Keratinocyte (primary cell): ENCODE data around the gene PROC. TPM values are rescaled to one million over a fixed set of nuclear protein-coding genes. Genes with fewer than 3 reads are reported as not detected.

Experiments
- DNase-seq: peaks from one replicate; pipeline ENCODE4 v3.0.0-alpha.2; 2011; ENCODE audit warnings: low read depth, missing footprints, low spot score
- FAIRE-seq: peaks from 2 replicates; lab custom pipeline; 2011; peaks lifted over from hg19 to GRCh38; lab: Jason Lieb, UNC
- H2AFZ ChIP-seq: 2 replicates; pipeline ENCODE4 v1.6.0; 2012; ENCODE audit warnings: low read length, control low read depth, inconsistent platforms; ENCODE audit not compliant: control insufficient read depth
- H3K27ac ChIP-seq: 2 replicates; pipeline ENCODE4 v1.5.1; 2011; ENCODE audit warnings: low read length; ENCODE audit not compliant: control insufficient read depth, insufficient read depth
- H3K27me3 ChIP-seq: 3 replicates; pipeline ENCODE4 v1.6.0; 2011; ENCODE audit warnings: low read length; ENCODE audit not compliant: control insufficient read depth, insufficient read depth; ENCODE audit errors: extremely low read depth
- H3K36me3 ChIP-seq, 2 experiments: 2 replicates in 1 of 2; 3 replicates in 1 of 2; pipeline ENCODE4 v1.5.1; 2011; ENCODE audit warnings: low read length in 2 of 2, mild to moderate bottlenecking in 1 of 2; ENCODE audit not compliant: control insufficient read depth in 2 of 2, insufficient read depth in 2 of 2; ENCODE audit errors: extremely low read depth in 1 of 2
- H3K4me1 ChIP-seq: 3 replicates; pipeline ENCODE4 v1.5.1; 2011; ENCODE audit warnings: low read length; ENCODE audit not compliant: control insufficient read depth, insufficient read depth; ENCODE audit errors: extremely low read depth
- H3K4me2 ChIP-seq: 3 replicates; pipeline ENCODE4 v1.6.0; 2011; ENCODE audit warnings: low read depth, low read length; ENCODE audit not compliant: control insufficient read depth, insufficient read depth; ENCODE audit errors: extremely low read depth
- H3K4me3 ChIP-seq, 3 experiments: fragments of 200-600 bp in 1 of 3; sonication (generic) in 1 of 3; 2 replicates in 2 of 3; 3 replicates in 1 of 3; pipeline ENCODE4 v1.5.1; 2011 to 2016; ENCODE audit warnings: low read length in 3 of 3, mild to moderate bottlenecking in 3 of 3, control low read depth in 2 of 3, inconsistent platforms in 1 of 3, low read depth in 1 of 3, mixed read lengths in 1 of 3, mixed run types in 1 of 3, moderate library complexity in 1 of 3; ENCODE audit not compliant: control insufficient read depth in 2 of 3, insufficient read depth in 2 of 3; ENCODE audit errors: extremely low read depth in 1 of 3
- H3K79me2 ChIP-seq: 2 replicates; pipeline ENCODE4 v1.6.0; 2012; ENCODE audit warnings: low read length; ENCODE audit not compliant: control insufficient read depth, insufficient read depth
- H3K9ac ChIP-seq: 3 replicates; pipeline ENCODE4 v1.6.0; 2011; ENCODE audit warnings: low read length; ENCODE audit not compliant: control insufficient read depth, insufficient read depth; ENCODE audit errors: extremely low read depth
- H3K9me1 ChIP-seq: 3 replicates; pipeline ENCODE4 v1.6.0; 2011; ENCODE audit warnings: low read length; ENCODE audit not compliant: control insufficient read depth, insufficient read depth; ENCODE audit errors: extremely low read depth
- H3K9me3 ChIP-seq: 2 replicates; pipeline ENCODE4 v1.5.1; 2012; ENCODE audit warnings: low read depth, low read length; ENCODE audit not compliant: control insufficient read depth
- H4K20me1 ChIP-seq: 3 replicates; pipeline ENCODE4 v1.6.0; 2011; ENCODE audit warnings: low read length; ENCODE audit not compliant: control insufficient read depth, insufficient read depth; ENCODE audit errors: extremely low read depth
- CTCF ChIP-seq, 3 experiments: IDR thresholded peaks in 1 of 3; conservative IDR thresholded peaks in 1 of 3; optimal IDR thresholded peaks in 1 of 3; 2 replicates in 2 of 3; 3 replicates in 1 of 3; pipeline versions ENCODE3 to v1.5.1; 2011; ENCODE audit warnings: low read length in 3 of 3, mild to moderate bottlenecking in 3 of 3, moderate library complexity in 2 of 3, control low read depth in 1 of 3, inconsistent platforms in 1 of 3; ENCODE audit not compliant: insufficient read depth in 2 of 3; ENCODE audit errors: extremely low read depth in 1 of 3
- EZH2 ChIP-seq: IDR thresholded peaks from one replicate; pipeline ENCODE4 v1.6.1; 2012; ENCODE audit warnings: inconsistent platforms, mild to moderate bottlenecking, low read length, moderate library complexity
- dilution Hi-C: fragments of 300-500 bp; cut with MboI; formaldehyde crosslinking; loops from one replicate; pipeline ENCODE4 v1.7.0; 2020; ENCODE audit warnings: low sequenced_read_pairs; ENCODE audit not compliant: extremely low pct_ligation_motif_present
- polyA plus RNA-seq, 5 experiments: library from polyadenylated mRNA; depleted of rRNA in 3 of 5; stranded (reverse) in 3 of 5; stranded (forward) in 1 of 5; unstranded in 1 of 5; fragments of >200 nt; gene quantifications; 1 replicate in 1 of 5; 2 replicates in 3 of 5; 3 replicates in 1 of 5; pipeline versions ENCODE4 v1.2.1 to v1.2.3, GENCODE V29; 2011 to 2012; ENCODE audit warnings: missing spikeins in 2 of 5, low read depth in 1 of 5, low replicate concordance in 1 of 5

The PROC gene
- polyA plus RNA-seq, 1 donor (not counting 4 experiments of a cell fraction or from before 2014, with no cell fraction given), result 0.16 TPM

GRCh38 chr2:127464470-127465257, 46.4 kb downstream of the PROC start:
- Histone ChIP-seq H3K79me2 (no peaks in the 10 kb centered on the region), H3K27me3 (no peaks in the 10 kb centered on the region), H4K20me1 (no peaks in the 10 kb centered on the region), H3K4me1 (peaks cover 5% of the 10 kb centered on the region), H3K4me2 (no peak overlapping the region), H3K4me3 (no peak overlapping the region), H3K9ac (no peak overlapping the region), H3K9me1 (no peaks in the 10 kb centered on the region), H3K9me3 (no peaks in the 10 kb centered on the region), H2AFZ (no peak overlapping the region), H3K27ac (no peak overlapping the region), H3K36me3 (peaks cover 0 to 3% of the 10 kb centered on the region in 2 experiments)
- FAIRE-seq, result no peak
- DNase-seq, result no peak
- dilution Hi-C loops, result loop anchor here (25.0 kb wide), 1 partner anchor 102 kb away; no protein-coding TSS in a partner anchor
- TF ChIP-seq CTCF (optimal IDR thresholded peaks at IDR 0.05 in 1 of 3, IDR thresholded peaks at IDR 0.05 in 1 of 3, conservative IDR thresholded peaks at IDR 0.05 in 1 of 3; ENCODE audit: extremely low read depth in 1 of 3, insufficient read depth in 2 of 3, low read length in 3 of 3), result no peak
- no peak for TF ChIP-seq EZH2

- no peak for FAIRE-seq
- H3K27ac ChIP-seq, result no peak overlapping the region
- no peak for TF ChIP-seq EZH2
- TF ChIP-seq CTCF (optimal IDR thresholded peaks at IDR 0.05 in 1 of 3, IDR thresholded peaks at IDR 0.05 in 1 of 3, conservative IDR thresholded peaks at IDR 0.05 in 1 of 3; ENCODE audit: extremely low read depth in 1 of 3, insufficient read depth in 2 of 3, low read length in 3 of 3), result no peak
- no peaks in the 10 kb centered on the region for H3K9me3 ChIP-seq
- no peak overlapping the region for H3K4me2 ChIP-seq
- peaks cover 0 to 5% of the 10 kb centered on the region in 2 experiments for H3K36me3 ChIP-seq
- no peaks in the 10 kb centered on the region for H4K20me1 ChIP-seq
- H3K79me2 ChIP-seq, result no peaks in the 10 kb centered on the region
- H3K4me3 ChIP-seq, result no peak overlapping the region
- H3K4me1 ChIP-seq, result peaks cover 5% of the 10 kb centered on the region
- dilution Hi-C loops, result loop anchor here (25.0 kb wide), 1 partner anchor 103 kb away; no protein-coding TSS in a partner anchor
- H3K9me1 ChIP-seq, result no peaks in the 10 kb centered on the region
- no peak overlapping the region for H2AFZ ChIP-seq
- DNase-seq, result no peak
- no peaks in the 10 kb centered on the region for H3K27me3 ChIP-seq
- H3K9ac ChIP-seq, result no peak overlapping the region
Measured at GRCh38 chr2:127465258-127465657, 47.0 kb downstream of the PROC start.
